ENCODE results near the gene IL18RAP. TPM values are rescaled to one million over a fixed set of nuclear protein-coding genes. Genes with fewer than 3 reads are reported as not detected.
A peak's percentile ranks its signal among the peaks of the same experiment; 100 is the strongest.

Gene IL18RAP
- total RNA-seq, 1 experiment from 2014 or later: not detected

DNA sequence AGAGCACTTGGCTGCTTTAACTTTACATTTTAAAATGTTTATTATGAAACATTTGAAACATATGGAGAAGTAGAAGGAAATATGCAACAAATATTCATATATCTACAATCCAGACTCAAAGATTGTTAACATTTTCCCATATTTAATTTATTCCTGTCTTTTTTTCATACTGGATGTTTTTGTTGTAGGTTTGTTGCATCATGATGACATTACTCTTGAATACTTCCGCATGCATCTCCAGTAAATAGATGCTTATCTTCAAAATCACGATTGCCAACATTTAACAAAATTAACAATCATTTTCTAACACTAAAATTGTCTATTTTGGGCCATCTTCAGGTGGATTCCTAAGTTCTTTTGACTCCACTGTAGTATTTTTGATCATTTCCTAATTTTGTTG is 21.1 kb upstream of the IL18RAP start:
- Histone ChIP-seq H3K27ac (no peak overlapping the region), H3K4me1 (no peaks in the 10 kb centered on the region), H3K9me3 (replicated peaks) (no peaks in the 10 kb centered on the region), H3K36me3 (no peaks in the 10 kb centered on the region), H3K4me3 (no peak overlapping the region), H3K27me3 (0 out of 2 replicates have a peak, but pooled peaks cover 3% of the 10 kb centered on the region)
- DNase-seq: no peak

DNA sequence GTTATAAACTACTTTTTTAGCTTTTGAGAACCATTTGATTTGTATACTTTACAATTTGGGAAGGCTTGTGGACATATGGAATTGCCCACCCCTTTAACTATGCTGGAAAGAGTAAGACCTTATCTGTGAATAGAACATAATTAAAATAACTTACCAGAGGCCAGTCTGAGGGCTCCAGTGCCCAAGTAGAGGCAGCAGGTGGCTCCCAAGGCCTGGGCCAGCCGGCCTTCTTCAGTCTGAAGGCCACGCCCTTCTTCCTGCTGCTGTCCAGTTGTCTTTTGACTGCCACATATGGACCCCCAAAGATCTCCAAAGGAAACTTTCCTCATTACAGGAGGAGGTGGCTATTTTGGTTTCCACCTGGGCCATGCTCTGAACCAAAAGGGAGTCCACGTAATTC is 12.0 kb upstream of the IL18RAP start:
- no peak overlapping the region for H3K4me3 ChIP-seq
- H3K27ac ChIP-seq: no peak overlapping the region

DNA sequence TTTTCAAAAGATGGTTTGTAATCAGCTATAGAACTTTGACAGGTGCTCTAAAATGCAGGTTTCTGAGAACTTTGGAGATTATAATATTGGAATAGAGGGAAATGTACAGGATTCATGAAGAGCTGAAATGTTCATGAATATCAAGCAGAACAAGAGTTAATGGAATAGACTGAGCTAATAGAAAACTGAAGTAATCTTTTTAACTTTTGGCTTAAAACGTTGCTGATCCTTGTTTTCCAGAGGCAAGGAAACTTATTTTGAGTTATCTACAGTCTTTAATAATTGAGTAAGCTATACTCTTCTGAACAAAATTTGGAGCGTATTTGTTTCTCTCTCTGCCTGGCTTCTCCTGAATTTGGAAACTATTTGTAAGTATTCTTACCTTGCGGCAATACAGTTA is 10.8 kb upstream of the IL18RAP start:
- H3K9me3 ChIP-seq (replicated peaks): no peaks in the 10 kb centered on the region
- no peak overlapping the region for H3K4me3 ChIP-seq
- DNase-seq: no peak
- H3K4me1 ChIP-seq: no peaks in the 10 kb centered on the region
- H3K36me3 ChIP-seq: no peaks in the 10 kb centered on the region
- no peak overlapping the region for H3K27ac ChIP-seq
- H3K27me3 ChIP-seq: no peaks in the 10 kb centered on the region; the same call in 1 of the 2 replicates

More for the DNA sequence above, 12.0 kb upstream of the IL18RAP start:
- Histone ChIP-seq H3K36me3 (no peaks in the 10 kb centered on the region), H3K9me3 (replicated peaks) (no peaks in the 10 kb centered on the region), H3K4me1 (no peaks in the 10 kb centered on the region), H3K27me3 (no peaks in the 10 kb centered on the region; the same call in 1 of the 2 replicates)
- no peak for DNase-seq

DNA sequence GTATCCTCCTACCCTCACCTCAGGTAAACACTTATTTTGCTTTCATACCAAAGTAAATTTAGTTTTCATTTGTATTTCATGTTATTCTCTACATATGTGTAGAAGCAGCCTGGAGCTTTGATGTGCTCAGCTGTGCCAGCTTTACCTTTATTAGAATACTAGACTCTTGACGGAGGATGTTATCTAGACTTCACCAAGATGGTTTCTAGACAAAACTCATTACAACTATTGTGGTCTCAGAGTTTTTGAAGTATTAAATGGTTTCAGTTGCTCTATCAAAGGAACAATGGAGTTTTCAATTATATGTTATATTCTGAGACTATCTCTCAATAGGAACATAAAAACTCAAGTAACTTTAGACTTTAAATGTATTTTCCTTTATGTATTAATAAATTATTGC is 5.0 kb upstream of the IL18RAP start:
- no peaks in the 10 kb centered on the region for H3K36me3 ChIP-seq
- no peak for DNase-seq
- no peak overlapping the region for H3K27ac ChIP-seq
- H3K9me3 ChIP-seq (replicated peaks): no peaks in the 10 kb centered on the region
- H3K27me3 ChIP-seq: no peaks in the 10 kb centered on the region; the same call in 1 of the 2 replicates
- no peak overlapping the region for H3K4me3 ChIP-seq
- H3K4me1 ChIP-seq: no peaks in the 10 kb centered on the region

DNA sequence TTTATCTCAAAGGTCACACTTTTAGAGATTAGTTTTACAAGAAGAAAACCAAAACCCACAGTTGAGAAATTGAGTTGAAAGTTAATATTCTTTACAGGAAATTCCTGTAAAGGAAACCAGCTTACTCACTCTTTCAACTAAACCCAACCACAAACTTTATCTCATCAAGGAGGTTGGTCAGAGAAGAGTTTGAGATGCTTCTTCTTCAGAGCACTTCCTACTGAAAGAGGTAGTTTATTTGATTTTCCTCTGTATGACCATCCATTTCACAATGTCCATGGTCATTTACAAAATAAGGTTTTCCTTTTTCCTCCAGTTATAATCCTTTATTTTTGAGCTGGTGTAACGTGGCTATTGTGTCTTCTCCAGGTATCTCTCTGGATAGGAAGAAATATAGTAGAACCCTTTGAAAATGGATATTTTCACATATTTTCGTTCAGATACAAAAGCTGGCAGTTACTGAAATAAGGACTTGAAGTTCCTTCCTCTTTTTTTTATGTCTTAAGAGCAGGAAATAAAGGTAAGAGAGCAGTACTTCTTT is 4.5 kb upstream of the IL18RAP start:
- DNase-seq: no peak
- Histone ChIP-seq H3K36me3 (no peaks in the 10 kb centered on the region), H3K4me1 (no peaks in the 10 kb centered on the region), H3K27ac (no peak overlapping the region), H3K4me3 (no peak overlapping the region), H3K9me3 (replicated peaks) (no peaks in the 10 kb centered on the region), H3K27me3 (no peaks in the 10 kb centered on the region; the same call in 1 of the 2 replicates)

DNA sequence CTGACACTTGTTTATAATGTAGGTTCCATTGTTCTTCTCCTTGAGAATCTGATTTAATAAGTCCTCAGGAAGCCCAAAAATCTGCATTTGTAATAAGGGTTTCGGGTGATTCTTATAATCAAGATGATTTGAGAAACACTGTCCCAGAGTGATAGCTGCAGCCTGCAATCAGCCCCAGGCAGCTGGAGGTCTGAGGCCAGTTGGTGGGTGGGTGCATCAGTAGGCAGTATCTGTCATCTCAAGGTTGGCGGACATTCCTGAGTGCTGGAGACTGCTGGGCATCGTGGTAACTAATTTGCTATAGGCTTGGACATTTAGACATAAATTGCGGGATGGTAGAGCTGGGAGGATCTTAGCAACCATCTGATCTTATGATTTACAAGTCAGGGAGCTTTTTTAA is 2.7 kb upstream of the IL18RAP start:
- Histone ChIP-seq H3K4me3 (no peak overlapping the region), H3K9me3 (replicated peaks) (no peaks in the 10 kb centered on the region), H3K27ac (no peak overlapping the region), H3K27me3 (no peaks in the 10 kb centered on the region), H3K36me3 (no peaks in the 10 kb centered on the region), H3K4me1 (no peaks in the 10 kb centered on the region)
- no peak for DNase-seq

DNA sequence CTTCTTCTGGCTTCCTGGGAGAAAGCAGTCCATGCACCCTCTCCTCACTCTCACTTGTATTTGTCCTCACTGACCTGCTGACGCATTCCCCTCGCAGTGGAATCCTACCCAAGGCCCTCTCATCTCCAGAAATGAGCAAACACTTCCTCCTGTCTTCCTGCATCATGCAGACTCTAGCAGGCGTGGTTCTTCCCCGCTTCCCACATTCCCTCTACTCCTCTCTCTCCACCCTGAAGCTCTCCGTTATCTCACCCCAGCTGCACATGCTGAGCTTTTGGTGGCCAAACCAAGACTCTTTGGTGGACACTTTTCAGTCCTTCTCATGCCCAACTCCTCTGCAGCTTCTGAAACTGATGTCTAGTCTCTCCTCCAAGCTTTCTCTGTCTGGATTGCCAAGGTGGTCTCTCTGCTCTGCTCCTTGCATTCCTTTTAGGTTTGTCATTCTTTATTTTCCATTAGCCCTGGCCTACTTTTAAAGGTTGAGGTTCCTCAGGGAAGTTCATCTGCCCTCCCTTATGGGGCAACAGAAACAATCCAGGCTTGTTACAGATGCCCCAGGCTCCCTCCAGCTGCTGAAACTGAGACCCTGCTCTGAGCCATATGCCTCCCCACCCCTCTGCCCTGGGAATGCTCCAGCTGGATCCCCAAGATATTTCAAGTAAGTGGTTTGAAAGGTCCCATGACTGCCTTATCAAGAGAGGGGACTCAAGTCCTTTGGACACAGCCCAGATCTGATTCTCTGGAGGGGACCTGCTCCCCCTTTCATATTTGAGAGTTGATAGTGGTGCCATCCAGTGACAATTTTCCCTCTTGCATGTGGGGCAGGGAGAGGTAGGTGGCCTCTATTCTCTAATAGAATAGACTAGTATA is 835 bp upstream of the IL18RAP start:
- no peak overlapping the region for H3K27ac ChIP-seq
- no peaks in the 10 kb centered on the region for H3K36me3 ChIP-seq
- H3K4me1 ChIP-seq: no peaks in the 10 kb centered on the region
- H3K27me3 ChIP-seq: no peaks in the 10 kb centered on the region
- H3K9me3 ChIP-seq (replicated peaks): no peaks in the 10 kb centered on the region
- no peak overlapping the region for H3K4me3 ChIP-seq
- no peak for DNase-seq

DNA sequence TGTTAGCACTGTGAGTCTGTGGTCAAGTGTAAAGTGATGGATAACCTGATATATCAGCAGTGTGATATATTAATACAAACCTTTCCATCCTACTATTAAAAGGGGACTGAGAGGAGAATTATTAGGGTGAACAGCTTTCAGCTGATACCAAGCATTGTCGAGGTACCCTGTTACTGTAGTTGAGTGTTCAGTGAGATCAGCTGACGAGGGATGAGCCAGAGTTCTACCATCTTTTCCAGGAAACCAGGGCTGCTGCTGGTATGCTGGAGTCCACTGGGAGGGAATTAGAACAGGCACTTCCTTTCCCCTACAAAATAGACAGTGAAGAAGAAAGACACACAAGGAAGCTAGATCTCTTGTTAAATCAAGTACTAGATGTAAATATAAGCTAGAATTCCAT is 408 bp downstream of the IL18RAP start:
- no peaks in the 10 kb centered on the region for H3K9me3 ChIP-seq (replicated peaks)
- no peaks in the 10 kb centered on the region for H3K4me1 ChIP-seq
- H3K4me3 ChIP-seq: no peak overlapping the region
- H3K27ac ChIP-seq: no peak overlapping the region
- DNase-seq: no peak
- no peaks in the 10 kb centered on the region for H3K36me3 ChIP-seq
- H3K27me3 ChIP-seq: no peaks in the 10 kb centered on the region

DNA sequence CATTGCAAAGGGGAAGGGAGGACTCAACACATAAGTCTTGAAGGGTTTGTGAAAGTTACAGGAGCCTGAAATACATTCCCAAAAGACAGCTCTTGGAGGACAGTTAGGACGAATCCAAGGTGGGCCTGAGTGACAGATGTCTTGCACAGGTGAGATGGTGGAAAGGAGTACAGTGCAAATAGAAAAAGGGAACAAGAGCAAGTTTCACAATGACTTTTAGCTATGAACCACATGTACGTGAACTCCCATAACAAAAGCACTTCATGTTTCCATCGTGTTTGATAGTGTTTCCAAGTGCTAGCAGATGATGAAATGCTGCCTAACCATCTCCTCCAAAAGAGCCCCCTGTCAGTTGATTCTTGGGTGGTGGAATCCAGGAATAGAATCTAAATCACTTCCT is 1.8 kb downstream of the IL18RAP start:
- DNase-seq: no peak
- Histone ChIP-seq H3K36me3 (no peaks in the 10 kb centered on the region), H3K4me3 (no peak overlapping the region)

DNA sequence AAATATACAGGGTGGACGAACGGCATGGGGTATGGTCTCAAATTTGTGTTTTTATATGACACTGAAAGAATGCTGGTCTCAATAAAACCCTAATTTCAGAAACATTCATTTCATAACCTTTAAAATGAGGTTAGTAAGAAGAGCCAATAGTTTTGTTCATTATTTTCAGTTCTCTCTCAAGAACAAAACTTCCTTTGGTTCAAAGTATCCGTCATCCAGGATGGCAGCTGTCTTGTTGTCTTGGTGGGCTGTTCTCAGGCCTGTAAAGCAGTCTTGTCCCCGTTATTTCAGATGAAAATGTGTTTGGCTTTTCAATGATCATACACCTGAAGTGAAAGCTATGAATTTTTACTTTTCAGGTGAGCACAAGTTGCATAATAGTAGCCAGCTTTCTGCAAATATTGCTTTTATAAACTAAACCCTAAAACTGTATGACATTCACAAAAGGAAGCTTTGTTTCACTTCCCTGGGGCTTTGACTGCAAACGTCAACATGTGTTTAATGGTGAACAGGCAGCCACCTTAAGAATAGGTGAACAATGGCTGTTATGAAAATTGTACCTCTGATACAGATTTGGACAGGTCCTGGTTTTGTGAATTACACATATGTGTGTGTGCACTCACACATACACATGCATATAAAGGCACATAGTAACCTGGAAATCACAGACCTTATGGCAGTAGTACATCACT is 2.6 kb downstream of the IL18RAP start:
- Histone ChIP-seq H3K36me3 (no peaks in the 10 kb centered on the region), H3K27me3 (no peaks in the 10 kb centered on the region; the same call in 1 of the 2 replicates), H3K4me3 (no peak overlapping the region), H3K27ac (no peak overlapping the region), H3K9me3 (replicated peaks) (no peaks in the 10 kb centered on the region), H3K4me1 (no peaks in the 10 kb centered on the region)
- no peak for DNase-seq

More for the DNA sequence above, 1.8 kb downstream of the IL18RAP start:
- Histone ChIP-seq H3K27ac (no peak overlapping the region), H3K27me3 (no peaks in the 10 kb centered on the region; the same call in 1 of the 2 replicates), H3K9me3 (replicated peaks) (no peaks in the 10 kb centered on the region), H3K4me1 (no peaks in the 10 kb centered on the region)

DNA sequence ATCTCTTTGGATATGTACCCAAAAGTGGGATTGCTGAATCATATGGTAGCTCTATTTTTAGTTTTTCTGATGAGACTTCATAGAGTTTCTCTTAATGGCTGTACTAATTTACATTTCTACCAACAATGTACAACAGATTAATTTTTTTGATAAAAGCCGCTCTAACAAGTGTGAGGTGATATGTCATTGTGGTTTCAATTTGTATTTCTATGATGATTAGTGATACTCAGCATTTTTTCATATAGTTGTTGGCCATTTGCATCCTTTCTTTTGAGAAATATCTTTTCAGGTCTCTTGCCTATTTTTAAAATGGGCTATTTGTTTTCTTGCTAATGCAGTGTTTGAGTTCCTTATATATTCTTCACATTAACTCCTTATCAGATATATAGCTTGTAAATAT is 4.3 kb downstream of the IL18RAP start:
- Histone ChIP-seq H3K4me3 (no peak overlapping the region), H3K9me3 (replicated peaks) (no peaks in the 10 kb centered on the region), H3K36me3 (no peaks in the 10 kb centered on the region), H3K27me3 (no peaks in the 10 kb centered on the region; the same call in 1 of the 2 replicates), H3K27ac (no peak overlapping the region), H3K4me1 (no peaks in the 10 kb centered on the region)
- DNase-seq: no peak

DNA sequence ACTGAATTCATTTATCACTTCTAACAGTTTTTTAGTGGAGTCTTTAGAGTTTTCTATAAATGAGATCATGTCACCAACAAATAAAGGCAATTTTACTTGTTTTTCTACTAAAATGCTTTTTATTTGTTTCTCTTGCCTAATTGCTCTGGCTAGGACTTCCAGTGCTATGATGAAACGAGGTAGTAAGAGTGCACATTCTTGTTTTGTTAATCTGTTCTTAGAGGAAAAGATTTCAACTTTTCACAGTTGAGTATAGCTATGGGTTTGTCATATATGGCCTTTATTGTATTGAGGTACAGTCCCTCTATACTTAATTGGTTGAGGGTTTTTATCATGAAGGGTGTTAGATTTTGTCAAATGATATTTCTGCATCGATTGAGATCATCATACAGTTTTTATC is 5.6 kb downstream of the IL18RAP start:
- no peaks in the 10 kb centered on the region for H3K4me1 ChIP-seq
- H3K4me3 ChIP-seq: no peak overlapping the region
- no peaks in the 10 kb centered on the region; the same call in 1 of the 2 replicates for H3K27me3 ChIP-seq
- H3K27ac ChIP-seq: no peak overlapping the region
- H3K36me3 ChIP-seq: no peaks in the 10 kb centered on the region
- DNase-seq: no peak
- no peaks in the 10 kb centered on the region for H3K9me3 ChIP-seq (replicated peaks)

DNA sequence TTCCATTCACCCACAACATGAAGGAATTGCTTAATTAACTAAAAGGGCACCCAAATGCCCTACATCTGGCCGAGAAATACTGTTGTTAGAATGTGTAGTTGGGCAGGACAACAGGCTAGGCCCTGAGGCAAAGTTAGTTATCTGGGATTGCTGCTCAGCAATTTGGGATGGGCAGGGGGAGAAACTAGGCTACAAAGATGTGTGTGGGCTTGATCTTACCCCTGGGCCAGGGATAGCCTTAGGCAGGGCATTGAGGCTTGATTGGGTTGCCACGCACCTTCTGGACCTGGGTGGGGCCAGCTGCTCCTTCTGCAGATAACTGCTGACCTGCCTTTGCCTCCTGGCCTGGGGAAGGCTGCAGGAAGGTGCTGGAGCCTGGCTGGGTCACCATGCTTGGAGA is 9.4 kb downstream of the IL18RAP start:
- no peaks in the 10 kb centered on the region for H3K9me3 ChIP-seq (replicated peaks)
- H3K36me3 ChIP-seq: no peaks in the 10 kb centered on the region
- no peak overlapping the region for H3K27ac ChIP-seq
- H3K27me3 ChIP-seq: no peaks in the 10 kb centered on the region; the same call in 1 of the 2 replicates
- H3K4me3 ChIP-seq: no peak overlapping the region
- no peak for DNase-seq
- H3K4me1 ChIP-seq: no peaks in the 10 kb centered on the region

DNA sequence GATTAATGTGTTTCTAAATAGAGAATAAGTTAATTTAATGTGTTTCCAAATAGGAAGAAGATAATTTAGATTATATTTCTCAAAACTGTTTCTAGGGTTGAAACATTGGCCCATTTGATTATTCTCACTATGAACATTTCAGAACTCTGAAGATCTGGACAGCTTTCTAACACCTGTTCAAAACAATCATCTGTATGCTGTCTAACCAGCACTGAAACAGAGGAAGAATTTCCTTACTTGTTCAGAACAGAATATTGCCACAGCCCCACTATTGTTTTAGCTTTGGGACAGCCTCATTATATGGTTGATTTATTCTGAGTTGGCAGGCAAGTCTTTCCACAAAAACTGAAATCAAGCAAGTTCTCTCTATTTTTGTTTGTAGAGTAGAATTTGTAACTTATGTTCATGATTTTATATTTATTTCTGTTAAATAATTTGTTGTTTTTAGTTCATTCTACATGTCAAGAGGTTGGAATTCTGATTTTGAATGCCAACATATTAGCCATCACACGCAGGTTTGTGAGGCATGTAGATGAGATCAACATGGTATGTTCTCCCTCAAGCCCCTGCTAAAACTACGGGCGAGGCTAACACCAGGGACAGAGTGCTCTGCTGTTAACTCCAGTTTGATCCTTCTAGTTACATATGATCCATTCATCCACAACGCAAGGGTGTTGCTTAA is 11.2 kb downstream of the IL18RAP start:
- no peaks in the 10 kb centered on the region for H3K9me3 ChIP-seq (replicated peaks)
- H3K27ac ChIP-seq: no peak overlapping the region
- H3K36me3 ChIP-seq: no peaks in the 10 kb centered on the region
- no peak overlapping the region for H3K4me3 ChIP-seq
- H3K27me3 ChIP-seq: no peaks in the 10 kb centered on the region
- no peaks in the 10 kb centered on the region for H3K4me1 ChIP-seq
- DNase-seq: peak in 1 of 2 experiments; percentile 13

Data from SJCRH30 (cell line).